GM12864 (cell line): ENCODE results near the gene TCP11L2.

Experiments used
- DNase-seq: peaks from one replicate; pipeline ENCODE4 v3.0.0-alpha.2; 2011; ENCODE audit warnings: low read depth
- H3K4me3 ChIP-seq: 2 replicates; pipeline ENCODE4 v1.5.1; 2011; ENCODE audit warnings: mild to moderate bottlenecking, low read depth, low read length, control low read depth
- TF ChIP-seq, protein P1 (sequence below): IDR thresholded peaks from 2 replicates; pipeline ENCODE4 v1.5.1; 2011; ENCODE audit warnings: low read depth, mild to moderate bottlenecking, moderate library complexity, low read length, control low read depth, inconsistent platforms; ENCODE audit errors: missing control alignments

Gene TCP11L2

DNA sequence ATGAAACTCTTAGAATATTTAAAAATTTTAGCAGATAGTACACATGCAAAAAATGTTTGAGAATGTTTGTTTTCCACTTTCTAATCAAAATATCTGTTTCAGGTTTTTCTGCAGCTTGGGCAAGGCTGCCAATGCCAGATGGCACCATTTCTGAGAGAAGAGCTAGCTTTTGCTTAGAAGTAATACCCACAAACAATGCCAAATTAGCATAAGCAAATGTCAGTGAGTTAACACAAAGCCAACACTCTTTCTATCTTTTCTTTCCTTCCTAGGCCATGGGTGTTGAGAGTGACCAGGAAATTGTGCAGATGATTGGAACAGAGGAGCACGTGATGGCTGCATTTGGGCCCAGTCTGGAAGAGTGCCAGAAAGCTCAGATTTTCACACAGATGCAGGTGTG lies 90.2 kb downstream of the TCP11L2 start:
- H3K4me3 ChIP-seq: no peak overlapping the region
- TF ChIP-seq, protein P1, sequence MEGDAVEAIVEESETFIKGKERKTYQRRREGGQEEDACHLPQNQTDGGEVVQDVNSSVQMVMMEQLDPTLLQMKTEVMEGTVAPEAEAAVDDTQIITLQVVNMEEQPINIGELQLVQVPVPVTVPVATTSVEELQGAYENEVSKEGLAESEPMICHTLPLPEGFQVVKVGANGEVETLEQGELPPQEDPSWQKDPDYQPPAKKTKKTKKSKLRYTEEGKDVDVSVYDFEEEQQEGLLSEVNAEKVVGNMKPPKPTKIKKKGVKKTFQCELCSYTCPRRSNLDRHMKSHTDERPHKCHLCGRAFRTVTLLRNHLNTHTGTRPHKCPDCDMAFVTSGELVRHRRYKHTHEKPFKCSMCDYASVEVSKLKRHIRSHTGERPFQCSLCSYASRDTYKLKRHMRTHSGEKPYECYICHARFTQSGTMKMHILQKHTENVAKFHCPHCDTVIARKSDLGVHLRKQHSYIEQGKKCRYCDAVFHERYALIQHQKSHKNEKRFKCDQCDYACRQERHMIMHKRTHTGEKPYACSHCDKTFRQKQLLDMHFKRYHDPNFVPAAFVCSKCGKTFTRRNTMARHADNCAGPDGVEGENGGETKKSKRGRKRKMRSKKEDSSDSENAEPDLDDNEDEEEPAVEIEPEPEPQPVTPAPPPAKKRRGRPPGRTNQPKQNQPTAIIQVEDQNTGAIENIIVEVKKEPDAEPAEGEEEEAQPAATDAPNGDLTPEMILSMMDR: no peak
- DNase-seq: no peak
